HCT116 (cell line): ENCODE measurements around the gene OTUB2. TPM values are rescaled to one million over a fixed set of nuclear protein-coding genes. Genes with fewer than 3 reads are reported as not detected.

ENCODE experiments used
- ATAC-seq: fragments of 200-7000 bp; cut with Tn5 transposase; 2 replicates; pipeline ENCODE4 v1.9.1; 2020; ENCODE audit warnings: mild to moderate bottlenecking, moderate library complexity
- BruUV-seq: library from RNA; stranded (reverse); fragments of 400-500 nt; replicated peaks from 2 replicates; lab custom pipeline; 2021; lab: Mats Ljungman, UMichigan
- CTCF ChIA-PET: fragments of 300-600 bp; sonication (Branson Sonifier 250); formaldehyde crosslinking; loops from one replicate; lab custom pipeline; 2021; ENCODE audit warnings: antibody characterized with exemption; lab: Charles Lee
- POLR2A ChIA-PET: fragments of 300-600, 350-600 bp; sonication (Branson Sonifier 250); formaldehyde crosslinking; loops from one replicate; lab custom pipeline; 2021; ENCODE audit warnings: antibody characterized with exemption; lab: Charles Lee
- RAD21 ChIA-PET, 2 experiments: fragments of 300-600 bp; sonication (Branson Sonifier 250); formaldehyde crosslinking; loops; one replicate each; lab custom pipeline; 2023; ENCODE audit warnings: low total read pairs in 2 of 2; ENCODE audit not compliant: uncharacterized antibody in 2 of 2, unreplicated experiment in 2 of 2, low non-redundant PET in 1 of 2; lab: Charles Lee
- DNase-seq: peaks from one replicate; pipeline ENCODE4 v3.0.0-alpha.2; 2010; ENCODE audit warnings: low read depth, low spot score
- H2AFZ ChIP-seq: fragments of 200-600 bp; shearing (Covaris generic), sonication (generic); 2 replicates; pipeline ENCODE4 v1.6.1; 2017; ENCODE audit warnings: low read depth, mixed run types, mixed read lengths, antibody characterized with exemption, low read length; ENCODE audit not compliant: poor library complexity, severe bottlenecking
- H3K27ac ChIP-seq: 2 replicates; pipeline ENCODE4 v1.5.1; 2012; ENCODE audit warnings: low read depth, low read length
- H3K27me3 ChIP-seq: fragments of 200-600 bp; sonication (generic); 2 replicates; pipeline ENCODE4 v1.6.1; 2016; ENCODE audit warnings: mixed run types, low read length, mixed read lengths; ENCODE audit not compliant: insufficient read depth
- H3K36me3 ChIP-seq, 2 experiments: fragments of 200-500 bp in 1 of 2; fragments of 200-600 bp in 1 of 2; sonication (Bioruptor generic) in 1 of 2; sonication (generic) in 1 of 2; 2 replicates each; pipeline versions ENCODE4 v1.5.1 to v1.6.1; 2014 to 2016; ENCODE audit warnings: low read length in 2 of 2, inconsistent platforms in 1 of 2, mixed read lengths in 1 of 2, mixed run types in 1 of 2; ENCODE audit not compliant: insufficient read depth in 2 of 2, control insufficient read depth in 1 of 2
- H3K4me1 ChIP-seq, 2 experiments: fragments of 200-600 bp in 1 of 2; sonication (generic) in 1 of 2; 2 replicates each; pipeline versions ENCODE4 v1.5.1 to v1.6.1; 2012 to 2017; ENCODE audit warnings: low read length in 2 of 2, inconsistent platforms in 1 of 2, mild to moderate bottlenecking in 1 of 2, mixed read lengths in 1 of 2, mixed run types in 1 of 2, moderate library complexity in 1 of 2; ENCODE audit not compliant: insufficient read depth in 2 of 2, control insufficient read depth in 1 of 2
- H3K4me2 ChIP-seq: fragments of 200-600 bp; sonication (generic); 2 replicates; pipeline ENCODE4 v1.6.1; 2017; ENCODE audit warnings: mixed run types, low read length, mixed read lengths
- H3K4me3 ChIP-seq, 2 experiments: fragments of 200-600 bp in 1 of 2; sonication (generic) in 1 of 2; replicated peaks in 1 of 2; 2 replicates each; pipeline ENCODE4 v1.5.1; 2011 to 2016; ENCODE audit warnings: low read length in 2 of 2, control low read depth in 1 of 2, low read depth in 1 of 2, mild to moderate bottlenecking in 1 of 2, mixed read lengths in 1 of 2, mixed run types in 1 of 2
- H3K79me2 ChIP-seq: fragments of 200-600 bp; sonication (generic); 2 replicates; pipeline ENCODE4 v1.6.1; 2017; ENCODE audit warnings: mild to moderate bottlenecking, mixed run types, low read length, moderate library complexity, mixed read lengths; ENCODE audit not compliant: insufficient read depth
- H3K9ac ChIP-seq: fragments of 200-600 bp; sonication (generic); 2 replicates; pipeline ENCODE4 v1.6.1; 2016; ENCODE audit warnings: low read length, mixed read lengths
- H3K9me2 ChIP-seq: fragments of 200-600 bp; sonication (generic), shearing (Covaris generic); 2 replicates; pipeline ENCODE4 v1.6.1; 2017; ENCODE audit warnings: mixed run types, mild to moderate bottlenecking, moderate library complexity; ENCODE audit not compliant: insufficient read depth
- H3K9me3 ChIP-seq, 2 experiments: fragments of 200-500 bp in 1 of 2; fragments of 200-600 bp in 1 of 2; sonication (Bioruptor generic) in 1 of 2; sonication (generic) in 1 of 2; 2 replicates each; pipeline ENCODE4 v1.6.1; 2014 to 2017; ENCODE audit warnings: low read length in 2 of 2, mixed read lengths in 2 of 2, inconsistent platforms in 1 of 2, low read depth in 1 of 2, mild to moderate bottlenecking in 1 of 2, mixed run types in 1 of 2, moderate library complexity in 1 of 2; ENCODE audit not compliant: control insufficient read depth in 1 of 2, insufficient read depth in 1 of 2
- H4K20me1 ChIP-seq: fragments of 200-600 bp; sonication (generic), shearing (Covaris generic); 2 replicates; pipeline ENCODE4 v1.6.1; 2017; ENCODE audit warnings: mixed run types, mild to moderate bottlenecking, moderate library complexity; ENCODE audit not compliant: insufficient read depth
- CEBPB ChIP-seq: IDR thresholded peaks from 2 replicates; pipeline ENCODE4 v1.6.1; 2012; ENCODE audit warnings: low read depth
- EGR1 ChIP-seq: IDR thresholded peaks from 2 replicates; pipeline ENCODE4 v1.6.1; 2012; ENCODE audit warnings: low read depth
- ELF1 ChIP-seq: IDR thresholded peaks from 2 replicates; pipeline ENCODE4 v1.6.1; 2012; ENCODE audit warnings: low read depth, borderline replicate concordance
- EZH2 ChIP-seq: fragments of 200-600 bp; sonication (generic); IDR thresholded peaks from 2 replicates; pipeline ENCODE4 v1.6.1; 2017; ENCODE audit warnings: antibody characterized with exemption, mixed run types
- FOSL1 ChIP-seq: IDR thresholded peaks from 2 replicates; pipeline ENCODE4 v1.6.1; 2012; ENCODE audit warnings: low read depth
- JUND ChIP-seq: IDR thresholded peaks from 2 replicates; pipeline ENCODE4 v1.6.1; 2012
- POLR2A ChIP-seq: IDR thresholded peaks from 2 replicates; pipeline ENCODE4 v1.7.0; 2011; ENCODE audit warnings: borderline replicate concordance; ENCODE audit not compliant: insufficient read depth, insufficient read length; ENCODE audit errors: extremely low read depth
- POLR2AphosphoS5 ChIP-seq: IDR thresholded peaks from 2 replicates; pipeline ENCODE4 v1.6.1; 2011; ENCODE audit warnings: mild to moderate bottlenecking, low read depth, low read length, moderate library complexity
- RAD21 ChIP-seq: IDR thresholded peaks from 2 replicates; pipeline ENCODE4 v1.6.1; 2012; ENCODE audit warnings: low read depth, mild to moderate bottlenecking
- TCF7L2 ChIP-seq: IDR thresholded peaks from 2 replicates; pipeline ENCODE4 v1.7.0; 2011; ENCODE audit warnings: borderline replicate concordance, inconsistent platforms; ENCODE audit not compliant: insufficient read depth, insufficient read length; ENCODE audit errors: extremely low read depth
- ZNF274 ChIP-seq: fragments of 200-500 bp; sonication (Bioruptor generic); IDR thresholded peaks from 2 replicates; pipeline ENCODE4 v1.6.1; 2014; ENCODE audit warnings: mild to moderate bottlenecking, low read depth, low read length, inconsistent platforms
- intact Hi-C: fragments of 100-400 bp; cut with micrococcal nuclease; formaldehyde crosslinking; loops from 2 replicates; pipeline ENCODE4 v1.10.0; 2022
- total RNA-seq: library from RNA; stranded (reverse); gene quantifications from one replicate; pipeline ENCODE4 v1.2.1, GENCODE V29; 2021; ENCODE audit not compliant: unreplicated experiment
- TF ChIP-seq, protein P1 (sequence below): IDR thresholded peaks from 2 replicates; pipeline ENCODE4 v1.6.1; 2012
- TF ChIP-seq, protein P2 (sequence below), 3 experiments: fragments of 200-600 bp in 1 of 3; sonication (generic) in 1 of 3; IDR thresholded peaks in 2 of 3; conservative IDR thresholded peaks in 1 of 3; 2 replicates each; pipeline ENCODE4 v1.5.1; 2012 to 2017; ENCODE audit warnings: low read depth in 2 of 3, low read length in 2 of 3, antibody characterized with exemption in 1 of 3, borderline replicate concordance in 1 of 3, control low read depth in 1 of 3, mild to moderate bottlenecking in 1 of 3, mixed read lengths in 1 of 3, mixed run types in 1 of 3, moderate library complexity in 1 of 3; ENCODE audit not compliant: insufficient read depth in 1 of 3
- TF ChIP-seq, protein P3 (sequence below): IDR thresholded peaks from 2 replicates; pipeline ENCODE4 v1.6.1; 2012; ENCODE audit warnings: low read depth
- TF ChIP-seq, protein P4 (sequence below): IDR thresholded peaks from 2 replicates; pipeline ENCODE4 v1.6.1; 2012
- TF ChIP-seq, protein P5 (sequence below): IDR thresholded peaks from 2 replicates; pipeline ENCODE4 v1.6.1; 2011; ENCODE audit warnings: mild to moderate bottlenecking, low read length, moderate library complexity; ENCODE audit not compliant: insufficient replicate concordance; ENCODE audit errors: extremely low read depth

Gene OTUB2
- total RNA-seq, 1 experiment from 2014 or later: 6.6 TPM

DNA sequence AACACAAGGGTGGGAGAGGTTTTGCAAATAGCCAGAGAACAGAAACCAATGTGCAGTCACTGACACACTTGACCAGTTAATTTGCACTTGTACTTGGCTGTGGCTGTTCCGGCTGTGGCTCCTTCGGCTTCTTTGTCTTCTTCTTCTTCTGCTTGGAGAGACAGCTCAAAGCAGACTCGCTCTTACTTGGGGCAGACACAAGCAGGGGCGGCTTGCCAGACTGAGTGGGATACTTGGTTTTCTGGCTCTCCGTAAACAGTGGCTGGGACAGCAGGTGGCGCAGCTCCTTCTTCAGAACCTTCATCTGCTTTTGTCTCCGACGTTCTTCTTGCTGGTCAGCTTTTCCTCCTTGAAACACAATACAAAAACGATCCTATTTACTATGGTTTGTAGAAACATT, 25.0 kb downstream of the OTUB2 start:
- DNase-seq: no peak
- no peak for ATAC-seq
- no TSS peak for BruUV-seq

More for the DNA sequence above, 25.0 kb downstream of the OTUB2 start:
- Histone ChIP-seq H3K9me3 (no peaks in the 10 kb centered on the region), H2AFZ (no peak overlapping the region), H3K4me3 (no peak overlapping the region), H3K27me3 (no peaks in the 10 kb centered on the region), H3K9ac (no peak overlapping the region), H3K79me2 (no peaks in the 10 kb centered on the region; the same call in 1 of the 2 replicates), H3K27ac (no peak overlapping the region), H3K4me2 (no peak overlapping the region), H4K20me1 (no peaks in the 10 kb centered on the region), H3K4me1 (no peaks in the 10 kb centered on the region), H3K36me3 (peaks cover 37 to 66% of the 10 kb centered on the region in 2 experiments; a peak in 3 of 4 replicates), H3K9me2 (no peaks in the 10 kb centered on the region)
- ChIA-PET RAD21 (interaction anchor here (0.7 to 2.0 kb wide), 3 partner anchors 15 to 86 kb away, joined by 3 to 5 read pairs (median 3); partner anchors contain the start of gene IFI27L2 (in 1 of the 2)), POLR2A (no interaction called here), CTCF (interaction anchor here (1.3 to 1.8 kb wide), 3 partner anchors 15 to 86 kb away, joined by 5 to 20 read pairs (median 8); no protein-coding TSS in a partner anchor)
- TF ChIP-seq, protein P1, sequence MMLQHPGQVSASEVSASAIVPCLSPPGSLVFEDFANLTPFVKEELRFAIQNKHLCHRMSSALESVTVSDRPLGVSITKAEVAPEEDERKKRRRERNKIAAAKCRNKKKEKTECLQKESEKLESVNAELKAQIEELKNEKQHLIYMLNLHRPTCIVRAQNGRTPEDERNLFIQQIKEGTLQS: no peak
- no peak for TF ChIP-seq CEBPB
- no peak for TF ChIP-seq FOSL1
- TF ChIP-seq TCF7L2: no peak
- TF ChIP-seq, protein P2, sequence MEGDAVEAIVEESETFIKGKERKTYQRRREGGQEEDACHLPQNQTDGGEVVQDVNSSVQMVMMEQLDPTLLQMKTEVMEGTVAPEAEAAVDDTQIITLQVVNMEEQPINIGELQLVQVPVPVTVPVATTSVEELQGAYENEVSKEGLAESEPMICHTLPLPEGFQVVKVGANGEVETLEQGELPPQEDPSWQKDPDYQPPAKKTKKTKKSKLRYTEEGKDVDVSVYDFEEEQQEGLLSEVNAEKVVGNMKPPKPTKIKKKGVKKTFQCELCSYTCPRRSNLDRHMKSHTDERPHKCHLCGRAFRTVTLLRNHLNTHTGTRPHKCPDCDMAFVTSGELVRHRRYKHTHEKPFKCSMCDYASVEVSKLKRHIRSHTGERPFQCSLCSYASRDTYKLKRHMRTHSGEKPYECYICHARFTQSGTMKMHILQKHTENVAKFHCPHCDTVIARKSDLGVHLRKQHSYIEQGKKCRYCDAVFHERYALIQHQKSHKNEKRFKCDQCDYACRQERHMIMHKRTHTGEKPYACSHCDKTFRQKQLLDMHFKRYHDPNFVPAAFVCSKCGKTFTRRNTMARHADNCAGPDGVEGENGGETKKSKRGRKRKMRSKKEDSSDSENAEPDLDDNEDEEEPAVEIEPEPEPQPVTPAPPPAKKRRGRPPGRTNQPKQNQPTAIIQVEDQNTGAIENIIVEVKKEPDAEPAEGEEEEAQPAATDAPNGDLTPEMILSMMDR (IDR thresholded peaks at IDR 0.05 in 2 of 3, conservative IDR thresholded peaks at IDR 0.05 in 1 of 3; ENCODE audit: borderline replicate concordance in 1 of 3, insufficient read depth in 1 of 3, low read depth in 2 of 3, low read length in 2 of 3): peak; percentile 34 to 42 (median 37); a peak in 4 of 6 replicates
- TF ChIP-seq, protein P3, sequence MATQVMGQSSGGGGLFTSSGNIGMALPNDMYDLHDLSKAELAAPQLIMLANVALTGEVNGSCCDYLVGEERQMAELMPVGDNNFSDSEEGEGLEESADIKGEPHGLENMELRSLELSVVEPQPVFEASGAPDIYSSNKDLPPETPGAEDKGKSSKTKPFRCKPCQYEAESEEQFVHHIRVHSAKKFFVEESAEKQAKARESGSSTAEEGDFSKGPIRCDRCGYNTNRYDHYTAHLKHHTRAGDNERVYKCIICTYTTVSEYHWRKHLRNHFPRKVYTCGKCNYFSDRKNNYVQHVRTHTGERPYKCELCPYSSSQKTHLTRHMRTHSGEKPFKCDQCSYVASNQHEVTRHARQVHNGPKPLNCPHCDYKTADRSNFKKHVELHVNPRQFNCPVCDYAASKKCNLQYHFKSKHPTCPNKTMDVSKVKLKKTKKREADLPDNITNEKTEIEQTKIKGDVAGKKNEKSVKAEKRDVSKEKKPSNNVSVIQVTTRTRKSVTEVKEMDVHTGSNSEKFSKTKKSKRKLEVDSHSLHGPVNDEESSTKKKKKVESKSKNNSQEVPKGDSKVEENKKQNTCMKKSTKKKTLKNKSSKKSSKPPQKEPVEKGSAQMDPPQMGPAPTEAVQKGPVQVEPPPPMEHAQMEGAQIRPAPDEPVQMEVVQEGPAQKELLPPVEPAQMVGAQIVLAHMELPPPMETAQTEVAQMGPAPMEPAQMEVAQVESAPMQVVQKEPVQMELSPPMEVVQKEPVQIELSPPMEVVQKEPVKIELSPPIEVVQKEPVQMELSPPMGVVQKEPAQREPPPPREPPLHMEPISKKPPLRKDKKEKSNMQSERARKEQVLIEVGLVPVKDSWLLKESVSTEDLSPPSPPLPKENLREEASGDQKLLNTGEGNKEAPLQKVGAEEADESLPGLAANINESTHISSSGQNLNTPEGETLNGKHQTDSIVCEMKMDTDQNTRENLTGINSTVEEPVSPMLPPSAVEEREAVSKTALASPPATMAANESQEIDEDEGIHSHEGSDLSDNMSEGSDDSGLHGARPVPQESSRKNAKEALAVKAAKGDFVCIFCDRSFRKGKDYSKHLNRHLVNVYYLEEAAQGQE: no peak
- no peak for TF ChIP-seq ZNF274
- peak; percentile 39; the same call in 1 of the 2 replicates for TF ChIP-seq RAD21
- TF ChIP-seq JUND: no peak
- TF ChIP-seq, protein P4, sequence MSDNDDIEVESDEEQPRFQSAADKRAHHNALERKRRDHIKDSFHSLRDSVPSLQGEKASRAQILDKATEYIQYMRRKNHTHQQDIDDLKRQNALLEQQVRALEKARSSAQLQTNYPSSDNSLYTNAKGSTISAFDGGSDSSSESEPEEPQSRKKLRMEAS: no peak
- no peak for TF ChIP-seq ELF1
- TF ChIP-seq, protein P5, sequence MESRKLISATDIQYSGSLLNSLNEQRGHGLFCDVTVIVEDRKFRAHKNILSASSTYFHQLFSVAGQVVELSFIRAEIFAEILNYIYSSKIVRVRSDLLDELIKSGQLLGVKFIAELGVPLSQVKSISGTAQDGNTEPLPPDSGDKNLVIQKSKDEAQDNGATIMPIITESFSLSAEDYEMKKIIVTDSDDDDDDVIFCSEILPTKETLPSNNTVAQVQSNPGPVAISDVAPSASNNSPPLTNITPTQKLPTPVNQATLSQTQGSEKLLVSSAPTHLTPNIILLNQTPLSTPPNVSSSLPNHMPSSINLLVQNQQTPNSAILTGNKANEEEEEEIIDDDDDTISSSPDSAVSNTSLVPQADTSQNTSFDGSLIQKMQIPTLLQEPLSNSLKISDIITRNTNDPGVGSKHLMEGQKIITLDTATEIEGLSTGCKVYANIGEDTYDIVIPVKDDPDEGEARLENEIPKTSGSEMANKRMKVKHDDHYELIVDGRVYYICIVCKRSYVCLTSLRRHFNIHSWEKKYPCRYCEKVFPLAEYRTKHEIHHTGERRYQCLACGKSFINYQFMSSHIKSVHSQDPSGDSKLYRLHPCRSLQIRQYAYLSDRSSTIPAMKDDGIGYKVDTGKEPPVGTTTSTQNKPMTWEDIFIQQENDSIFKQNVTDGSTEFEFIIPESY: no peak
- TF ChIP-seq POLR2AphosphoS5: no peak
- TF ChIP-seq EGR1: no peak
- no peak for TF ChIP-seq EZH2
- no peak for TF ChIP-seq POLR2A
- intact Hi-C loops: loop anchor here (1.0 to 2.0 kb wide), 3 partner anchors 81 to 130 kb away; no protein-coding TSS in a partner anchor
